Measurements from ENCODE around the gene ABCD3.

Gene ABCD3

DNA sequence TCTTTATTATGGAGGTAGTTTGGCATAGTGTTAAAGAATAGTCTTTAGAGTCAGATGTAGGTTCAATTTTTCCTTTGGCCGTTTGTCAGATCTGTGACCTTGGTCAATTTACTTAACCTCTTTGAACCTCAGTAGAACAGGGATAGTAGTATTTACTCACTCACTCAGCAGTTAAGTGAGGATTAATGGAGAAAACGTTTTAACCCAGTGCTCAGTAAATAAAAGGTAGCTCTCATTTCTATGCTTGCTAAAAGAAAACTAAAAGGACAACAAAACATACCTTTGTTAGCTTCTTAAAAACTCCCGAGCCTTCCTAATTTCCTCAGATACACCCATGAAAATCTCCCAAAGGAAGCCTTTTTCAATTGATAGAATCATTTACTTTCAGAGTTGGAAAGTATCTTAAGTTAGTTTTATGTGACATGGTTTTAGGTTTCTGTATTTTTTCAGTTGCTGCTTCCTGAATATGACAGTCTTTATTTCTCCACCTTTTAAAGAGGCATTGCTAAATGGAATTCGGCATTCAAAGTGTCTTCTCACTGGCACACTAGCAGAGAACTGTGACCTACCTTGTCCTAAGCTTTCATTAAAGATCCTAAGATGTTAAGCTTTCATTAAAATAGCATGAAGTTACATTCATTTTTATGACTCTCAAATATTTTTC is 7.8 kb downstream of the ABCD3 start:
- TF ChIP-seq, protein P1, sequence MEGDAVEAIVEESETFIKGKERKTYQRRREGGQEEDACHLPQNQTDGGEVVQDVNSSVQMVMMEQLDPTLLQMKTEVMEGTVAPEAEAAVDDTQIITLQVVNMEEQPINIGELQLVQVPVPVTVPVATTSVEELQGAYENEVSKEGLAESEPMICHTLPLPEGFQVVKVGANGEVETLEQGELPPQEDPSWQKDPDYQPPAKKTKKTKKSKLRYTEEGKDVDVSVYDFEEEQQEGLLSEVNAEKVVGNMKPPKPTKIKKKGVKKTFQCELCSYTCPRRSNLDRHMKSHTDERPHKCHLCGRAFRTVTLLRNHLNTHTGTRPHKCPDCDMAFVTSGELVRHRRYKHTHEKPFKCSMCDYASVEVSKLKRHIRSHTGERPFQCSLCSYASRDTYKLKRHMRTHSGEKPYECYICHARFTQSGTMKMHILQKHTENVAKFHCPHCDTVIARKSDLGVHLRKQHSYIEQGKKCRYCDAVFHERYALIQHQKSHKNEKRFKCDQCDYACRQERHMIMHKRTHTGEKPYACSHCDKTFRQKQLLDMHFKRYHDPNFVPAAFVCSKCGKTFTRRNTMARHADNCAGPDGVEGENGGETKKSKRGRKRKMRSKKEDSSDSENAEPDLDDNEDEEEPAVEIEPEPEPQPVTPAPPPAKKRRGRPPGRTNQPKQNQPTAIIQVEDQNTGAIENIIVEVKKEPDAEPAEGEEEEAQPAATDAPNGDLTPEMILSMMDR (IDR thresholded peaks at IDR 0.05), result no peak

DNA sequence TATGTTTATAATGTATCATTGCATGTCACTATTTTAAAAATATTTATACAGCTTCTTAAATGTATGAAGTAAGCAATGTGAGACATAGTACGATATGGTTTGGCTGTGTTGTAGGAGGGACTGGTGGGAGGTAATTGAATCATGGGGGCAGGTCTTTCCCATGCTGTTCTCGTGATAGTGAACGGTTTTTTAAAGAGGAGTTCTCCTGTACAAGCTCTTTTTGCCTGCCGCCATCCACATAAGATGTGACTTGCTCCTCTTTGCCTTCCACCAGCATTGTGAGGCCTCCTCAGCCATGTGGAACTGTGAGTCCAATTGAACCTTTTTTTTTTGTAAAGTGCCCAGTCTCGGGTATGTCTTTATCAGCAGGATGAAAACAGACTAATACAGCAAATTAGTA is 10.3 kb downstream of the ABCD3 start:
- TF ChIP-seq, protein P1 (IDR thresholded peaks at IDR 0.05), result no peak

DNA sequence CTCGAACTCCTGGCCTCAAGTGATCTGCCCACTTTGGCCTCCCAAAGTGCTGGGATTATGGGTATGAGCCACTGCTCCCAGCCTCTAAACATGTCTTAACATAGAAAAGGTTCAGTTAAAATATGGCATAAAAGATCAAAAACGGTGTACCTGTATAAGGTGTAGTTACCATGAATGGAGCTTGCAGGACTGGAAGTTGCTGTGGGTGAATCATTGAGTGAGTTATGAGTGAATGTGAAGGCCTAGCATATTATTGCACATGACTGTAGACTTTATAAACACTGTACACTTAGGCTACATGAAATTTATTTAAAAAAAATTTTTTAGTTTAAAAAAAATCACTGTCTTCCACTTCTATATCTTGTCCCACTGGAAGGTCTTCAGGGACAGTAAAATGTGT is 15.7 kb downstream of the ABCD3 start:
- TF ChIP-seq, protein P1 (IDR thresholded peaks at IDR 0.05), result no peak

DNA sequence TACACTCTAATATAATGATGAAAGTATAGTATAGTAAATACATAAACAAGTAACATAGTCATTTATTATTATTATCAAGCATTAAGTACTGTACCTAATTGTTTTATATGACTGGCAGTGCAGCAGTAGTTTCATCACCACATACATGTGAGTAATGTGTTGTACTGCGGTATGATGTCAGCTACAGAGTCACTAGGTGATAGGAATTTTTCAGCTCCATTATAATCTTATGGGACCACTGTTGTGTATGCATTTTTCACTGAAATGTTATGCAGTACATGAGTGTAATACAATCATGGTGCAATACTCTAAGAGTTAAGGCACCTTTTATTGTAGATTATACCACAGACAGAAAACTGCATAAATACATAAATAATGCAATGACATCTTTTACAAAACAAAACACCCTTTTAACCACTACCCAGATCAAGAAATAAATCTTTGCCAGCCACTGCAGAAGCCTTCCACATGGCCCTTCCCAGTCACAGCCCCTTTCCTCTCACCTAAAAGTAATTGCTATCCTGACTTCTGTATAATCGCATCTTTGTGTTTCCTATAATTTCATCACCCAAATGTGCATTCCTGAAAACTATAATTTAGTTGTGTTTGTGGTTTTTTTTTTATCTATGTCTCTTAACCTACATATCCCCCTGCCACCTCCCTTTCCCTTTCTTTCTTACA is 16.3 kb downstream of the ABCD3 start:
- TF ChIP-seq, protein P1 (IDR thresholded peaks at IDR 0.05), result no peak

DNA sequence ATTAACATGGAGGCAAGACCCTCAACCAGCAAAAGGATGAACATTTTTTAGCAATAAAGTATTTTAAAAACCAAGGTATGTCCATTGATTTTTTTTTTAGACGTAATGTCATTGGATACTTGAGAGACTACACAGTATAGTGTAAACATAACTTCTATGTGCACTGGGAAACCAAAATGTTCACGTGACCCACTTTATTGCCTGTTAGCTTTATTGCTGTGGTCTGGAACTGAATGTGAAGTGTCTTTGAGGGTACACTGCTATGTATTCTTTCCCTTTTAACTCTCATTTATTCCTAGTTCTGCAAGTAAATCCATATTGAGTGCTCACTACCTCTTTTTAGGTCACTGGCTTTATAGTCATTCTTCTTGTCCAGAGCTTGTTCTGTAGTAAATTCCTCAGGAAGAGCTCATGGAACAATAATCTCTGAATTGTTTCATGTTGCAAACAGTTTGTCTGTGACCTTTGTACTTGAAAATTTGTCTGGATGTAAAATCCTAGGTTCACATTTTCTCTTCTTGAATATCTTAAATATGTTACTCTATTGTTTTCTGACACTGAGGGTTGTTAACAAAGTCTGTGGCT is 20.6 kb downstream of the ABCD3 start:
- TF ChIP-seq, protein P1 (IDR thresholded peaks at IDR 0.05), result no peak

DNA sequence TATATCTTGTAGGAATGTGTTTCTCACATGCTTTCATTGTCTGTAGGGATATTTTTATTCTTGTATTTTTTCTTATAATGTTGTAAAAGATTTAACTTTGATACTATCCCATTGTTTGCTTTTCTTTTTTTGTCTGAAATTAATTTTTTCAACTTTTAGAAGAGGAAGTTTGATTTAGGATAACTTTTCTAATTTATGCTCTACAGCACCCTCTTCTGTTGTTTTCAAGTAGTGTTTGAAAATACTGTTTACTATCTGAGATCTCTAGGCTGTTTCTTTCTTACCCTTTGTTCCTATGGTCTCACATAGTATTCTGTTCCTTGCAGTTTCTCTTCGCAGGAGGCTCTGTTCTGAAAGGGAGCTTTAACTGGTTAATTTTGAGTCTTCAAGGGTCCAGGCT is 21.9 kb downstream of the ABCD3 start:
- TF ChIP-seq, protein P1 (IDR thresholded peaks at IDR 0.05), result no peak

DNA sequence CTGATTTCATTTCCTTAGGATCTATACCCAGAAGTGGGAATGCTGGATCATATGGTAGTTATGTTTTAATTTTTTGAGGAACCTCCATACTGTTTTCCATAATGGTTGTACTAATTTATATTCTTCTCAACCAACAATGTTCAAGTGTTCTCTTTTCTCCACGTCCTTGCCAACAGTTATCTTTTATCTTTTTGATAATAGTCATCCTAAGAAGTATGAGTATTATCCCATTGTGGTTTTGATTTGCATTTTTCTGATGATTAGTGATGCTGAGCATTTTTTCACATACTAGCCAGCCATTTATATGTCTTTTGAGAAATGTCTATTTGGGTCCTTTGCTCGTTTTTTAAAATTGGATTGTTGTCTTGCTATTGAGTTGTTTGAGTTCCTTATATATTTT is 38.5 kb downstream of the ABCD3 start:
- TF ChIP-seq, protein P1 (IDR thresholded peaks at IDR 0.05), result no peak

Data from LNCAP (cell line).